HCEC 1CT (cell line): Measurements from ENCODE around the gene NOTCH1.

Source experiments
- DNase-seq: peaks from one replicate; pipeline ENCODE4 v3.0.0-alpha.2; 2017

NOTCH1 gene

GRCh38 chr9:136482793-136483588 lies 62.9 kb downstream of the NOTCH1 start, which contains the start of gene SEC16A:
Gene SEC16A (minus strand): TSS chr9:136483040. CDS start chr9:136477615, 5,425 bp downstream.
- peak; percentile 92 for DNase-seq

- peak; percentile 22 for DNase-seq
Measured at GRCh38 chr9:136482046-136482792, 63.6 kb downstream of the NOTCH1 start.

DNA sequence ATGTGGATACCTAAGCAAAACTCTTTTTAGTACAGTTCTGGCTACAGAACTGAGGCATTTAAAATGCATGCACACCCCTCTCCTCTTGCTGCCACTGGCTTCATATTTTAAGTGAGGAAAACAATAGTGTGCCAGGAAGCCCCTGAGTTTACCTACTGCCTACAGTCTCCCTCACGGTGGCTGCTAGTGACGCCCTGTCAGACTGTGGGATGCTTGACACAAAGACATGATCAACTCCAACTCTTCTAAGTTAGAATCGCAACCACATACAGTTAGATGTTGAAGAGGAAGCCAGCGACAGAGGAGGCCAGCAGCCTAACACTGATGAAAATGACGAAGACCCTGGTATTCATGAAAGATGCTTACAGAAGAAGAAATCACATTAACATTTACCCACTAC lies 64.3 kb downstream of the NOTCH1 start:
- DNase-seq = no peak

DNA sequence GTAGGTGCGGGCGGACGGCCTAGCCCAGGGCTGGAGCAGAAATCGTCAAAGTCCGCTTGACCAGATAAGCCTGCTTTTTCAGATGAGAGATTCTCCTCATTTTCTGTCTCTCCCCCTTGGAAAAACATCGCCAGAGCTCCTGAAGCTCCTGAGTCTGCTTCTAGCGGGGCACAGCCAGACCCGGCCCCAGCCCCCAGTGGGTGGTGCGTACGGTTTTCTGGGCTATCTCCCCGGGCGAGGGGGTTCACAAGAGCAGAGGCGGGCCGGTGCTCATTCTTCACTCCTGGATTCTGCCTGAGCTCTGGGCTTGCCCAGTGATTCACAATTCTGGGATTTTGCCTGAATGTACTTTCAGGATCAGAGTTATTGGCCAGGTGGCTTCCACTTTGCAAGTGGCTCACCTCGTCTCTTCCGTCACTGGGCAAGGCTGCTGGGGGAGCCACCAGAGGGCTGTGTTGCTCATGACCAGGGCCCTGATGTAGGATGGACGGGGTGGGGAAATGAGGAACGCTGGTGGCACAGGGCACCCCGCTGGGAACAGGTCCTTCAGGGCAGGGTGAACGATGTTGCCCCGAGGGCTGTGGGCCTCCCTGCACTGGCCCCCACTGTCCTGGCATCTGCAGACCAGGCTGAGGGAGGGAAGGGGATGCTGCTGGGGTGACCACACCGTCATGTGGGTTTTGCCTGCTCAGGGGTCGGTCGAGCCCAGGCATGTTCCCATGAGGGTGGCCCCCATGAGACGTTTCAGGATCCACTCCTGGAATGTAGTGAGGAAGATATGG lies 69.3 kb downstream of the NOTCH1 start:
- DNase-seq = no peak

- DNase-seq = no peak
Measured at GRCh38 chr9:136474974-136475865, 70.6 kb downstream of the NOTCH1 start.

DNA sequence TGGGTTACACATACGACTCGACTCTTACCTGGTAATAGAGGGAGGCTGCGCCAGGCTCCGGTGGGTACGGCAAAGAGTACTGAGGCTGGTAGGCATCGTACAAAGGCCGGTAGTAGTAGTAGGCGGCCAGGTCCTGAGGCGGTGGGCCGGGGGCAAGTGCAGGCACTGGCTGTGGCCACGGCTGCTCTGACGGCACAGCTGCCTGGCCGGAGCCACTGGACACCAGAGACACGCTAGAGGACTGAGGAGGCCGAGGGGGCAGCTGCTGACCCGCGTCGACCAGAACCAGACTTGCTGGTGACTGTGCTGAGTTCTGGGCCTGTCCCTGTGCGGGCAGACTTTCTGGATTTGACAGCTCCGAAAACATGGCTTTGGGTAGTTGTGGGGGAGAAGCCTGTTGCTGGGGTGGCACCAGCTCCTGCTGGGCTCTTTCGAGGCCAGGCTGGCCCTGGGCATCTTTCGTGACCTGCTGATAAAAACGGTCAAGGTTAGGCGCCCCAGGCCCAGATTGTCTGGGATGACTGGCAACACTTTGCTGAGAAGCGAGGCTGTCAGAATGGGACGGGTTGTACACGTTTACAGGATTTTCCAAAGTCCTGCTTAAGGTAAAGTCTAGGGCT lies 71.7 kb downstream of the NOTCH1 start:
- no peak for DNase-seq

GRCh38 chr9:136473354-136473721 lies 72.5 kb downstream of the NOTCH1 start:
- no peak for DNase-seq

DNA sequence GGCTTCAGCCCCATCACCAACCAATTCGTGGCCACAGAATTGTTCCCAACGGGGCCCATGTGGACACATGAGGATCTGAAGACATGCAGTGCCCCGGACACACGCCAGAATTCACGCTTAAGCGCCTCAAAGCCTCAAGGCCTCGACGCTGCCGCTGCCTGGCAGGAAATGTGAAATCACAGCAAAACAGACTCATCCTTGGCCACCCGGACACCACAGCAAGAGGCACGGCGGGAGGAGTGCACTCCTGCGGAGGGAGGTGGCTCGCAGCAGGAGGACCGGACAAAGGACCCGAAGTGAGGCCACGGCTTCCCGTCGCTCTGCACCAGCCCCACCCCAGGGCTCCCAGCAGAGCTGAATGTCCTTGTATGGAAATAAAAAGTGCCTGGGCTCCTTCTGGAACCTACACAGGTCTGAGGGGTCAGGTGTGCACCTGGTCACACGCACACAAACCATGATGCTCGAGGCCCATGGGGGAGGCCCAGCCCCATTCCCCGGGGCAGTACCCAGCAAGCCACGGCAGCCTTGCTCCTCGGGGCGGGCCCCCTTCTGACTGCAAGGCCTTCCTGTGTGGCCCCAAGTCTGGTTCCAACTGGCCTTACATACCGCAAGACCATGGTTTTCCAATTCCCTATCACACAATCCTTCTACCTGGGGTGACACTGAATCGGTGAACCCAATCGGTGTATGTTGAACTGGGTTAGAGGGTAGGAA lies 73.1 kb downstream of the NOTCH1 start:
- DNase-seq = no peak

- no peak for DNase-seq
Measured at GRCh38 chr9:136471802-136472487, 73.9 kb downstream of the NOTCH1 start.

GRCh38 chr9:136470792-136471469 lies 74.9 kb downstream of the NOTCH1 start:
- DNase-seq = no peak

GRCh38 chr9:136470356-136470755 lies 75.5 kb downstream of the NOTCH1 start:
- DNase-seq = no peak

DNA sequence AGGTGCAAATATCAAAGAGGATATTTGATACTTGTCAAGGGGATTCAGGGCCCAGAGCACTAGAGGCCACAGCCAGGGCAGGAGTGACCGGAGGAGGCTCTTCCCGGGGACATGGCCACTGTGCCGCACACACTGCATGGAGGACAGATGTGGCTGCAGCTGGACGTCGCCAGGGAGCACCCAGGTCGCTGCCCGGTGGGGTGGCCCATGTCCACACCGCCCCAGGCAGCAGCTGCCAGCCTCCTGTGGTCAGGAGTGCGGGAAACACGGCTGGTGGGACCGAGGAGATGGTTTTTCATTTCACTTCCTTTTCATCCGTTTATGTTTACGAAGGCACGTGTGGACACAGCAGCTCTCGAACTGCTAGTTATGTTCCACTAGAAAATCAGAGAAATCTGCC lies 78.1 kb downstream of the NOTCH1 start:
- DNase-seq = no peak

DNA sequence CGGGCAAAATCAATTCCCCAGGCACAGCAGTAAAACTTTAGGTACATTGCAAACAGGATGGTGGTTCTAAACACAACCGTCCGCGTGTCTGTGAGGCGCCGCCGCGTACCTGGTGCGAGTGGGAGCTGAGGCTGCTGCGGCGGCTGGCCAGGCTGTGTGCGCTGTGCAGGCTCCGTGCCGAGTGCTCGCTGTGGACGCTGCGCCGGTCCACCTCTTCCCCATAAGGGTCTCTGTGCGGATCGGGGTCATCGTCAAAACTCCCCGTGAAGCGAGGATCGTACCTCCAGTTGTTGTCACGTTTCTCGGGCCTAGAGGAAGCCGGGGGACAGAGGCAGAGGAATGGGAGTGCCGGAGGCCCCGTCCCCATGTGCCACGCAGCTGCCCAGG lies 79.7 kb downstream of the NOTCH1 start:
- DNase-seq = no peak

GRCh38 chr9:136465500-136466154 lies 80.2 kb downstream of the NOTCH1 start:
- no peak for DNase-seq

GRCh38 chr9:136464241-136464640 lies 81.6 kb downstream of the NOTCH1 start:
- DNase-seq = no peak

- DNase-seq = no peak
Measured at GRCh38 chr9:136463578-136463977, 82.3 kb downstream of the NOTCH1 start.

- DNase-seq = no peak
Measured at GRCh38 chr9:136462664-136463063, 83.2 kb downstream of the NOTCH1 start.

DNA sequence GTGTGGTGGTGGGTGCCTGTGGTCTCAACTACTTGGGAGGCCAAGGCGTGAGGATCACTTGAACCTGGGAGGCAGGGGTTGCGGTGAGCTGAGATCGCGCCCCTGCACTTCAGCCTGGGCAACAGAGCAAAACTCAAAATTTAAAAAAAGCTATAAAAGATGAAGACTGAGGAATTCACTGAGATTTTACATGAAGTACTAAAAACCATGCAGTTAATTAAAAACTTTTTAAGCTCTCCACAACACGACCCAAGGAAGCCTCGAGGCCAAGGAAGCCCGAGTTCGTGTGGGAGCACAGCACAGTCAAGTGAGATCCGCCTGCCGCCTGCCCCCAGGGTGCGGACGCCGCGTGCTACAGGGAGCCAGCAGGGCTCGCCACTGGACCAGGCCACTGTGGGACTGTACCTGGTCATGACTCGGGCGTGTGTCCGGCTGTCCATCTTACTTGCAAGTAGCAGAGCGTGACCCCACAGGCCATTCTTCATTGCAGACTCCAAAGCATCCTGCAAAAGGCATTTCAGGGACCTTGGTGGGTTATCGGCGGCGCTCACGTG lies 85.0 kb downstream of the NOTCH1 start:
- no peak for DNase-seq

DNA sequence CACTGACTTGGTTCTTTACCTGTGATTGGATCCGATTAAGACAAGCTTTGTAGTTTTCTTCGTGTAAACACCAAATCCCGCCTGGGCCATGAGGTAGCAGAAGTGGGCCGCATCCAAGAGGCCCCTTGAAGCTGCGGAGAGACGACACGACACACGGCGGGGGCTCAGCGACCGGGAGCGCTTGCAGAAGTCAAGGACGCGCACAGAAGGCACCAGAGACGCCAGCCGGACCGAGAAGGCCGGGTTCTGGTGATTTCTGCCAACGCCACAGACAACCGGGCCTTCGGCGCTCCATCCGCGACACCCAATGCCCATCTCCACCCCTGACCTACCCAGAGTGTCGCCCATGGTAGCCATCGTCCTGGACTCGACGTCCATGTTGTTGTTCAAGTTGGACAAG lies 86.4 kb downstream of the NOTCH1 start:
- DNase-seq = no peak
